Skeletal muscle tissue (tissue), 4 donors: ENCODE measurements around the gene ATP9A. TPM values are rescaled to one million over a fixed set of nuclear protein-coding genes. Genes with fewer than 3 reads are reported as not detected.

Experiments
- H3K27ac ChIP-seq: one replicate; pipeline ENCODE4 v1.7.0; 2013; ENCODE audit warnings: mild to moderate bottlenecking, low read depth, low read length, inconsistent platforms
- H3K27me3 ChIP-seq, 3 donors: one replicate each; pipeline ENCODE4 v1.7.0; 2013; ENCODE audit warnings: low read length in 3 of 3; ENCODE audit not compliant: control insufficient read depth in 3 of 3, insufficient read depth in 3 of 3
- H3K36me3 ChIP-seq, 3 donors: one replicate each; pipeline ENCODE4 v1.7.0; 2013; ENCODE audit warnings: low read length in 3 of 3; ENCODE audit not compliant: control insufficient read depth in 3 of 3, insufficient read depth in 3 of 3
- H3K4me1 ChIP-seq, 3 donors: one replicate each; pipeline ENCODE4 v1.7.0; 2013; ENCODE audit warnings: low read length in 3 of 3, mild to moderate bottlenecking in 3 of 3; ENCODE audit not compliant: control insufficient read depth in 3 of 3, insufficient read depth in 3 of 3
- H3K4me3 ChIP-seq, 3 donors: one replicate each; pipeline ENCODE4 v1.7.0; 2013; ENCODE audit warnings: low read length in 3 of 3
- H3K9ac ChIP-seq, 3 donors: one replicate each; pipeline ENCODE4 v1.7.0; 2013; ENCODE audit warnings: low read length in 3 of 3, mild to moderate bottlenecking in 3 of 3, moderate library complexity in 2 of 3, low read depth in 1 of 3
- H3K9me3 ChIP-seq, 3 donors: one replicate each; pipeline ENCODE4 v1.7.0; 2013; ENCODE audit warnings: low read length in 3 of 3; ENCODE audit not compliant: control insufficient read depth in 3 of 3
- total RNA-seq: library from RNA; depleted of rRNA; stranded (reverse); fragments of >200 nt; gene quantifications from one replicate; pipeline ENCODE4 v1.2.3, GENCODE V29; 2014
- donor health status: Osteomylitis.

Gene ATP9A
- total RNA-seq, 1 donor from 2014 or later = 56.4 TPM

GRCh38 chr20:51579137-51579536 is 189.1 kb downstream of the ATP9A start:
- Histone ChIP-seq H3K4me3 (no peak overlapping the region), H3K9me3 (peaks cover 0 to 3% (median 0%) of the 10 kb centered on the region in 3 donors), H3K9ac (no peak overlapping the region), H3K27ac (no peak overlapping the region), H3K4me1 (no peaks in the 10 kb centered on the region), H3K36me3 (no peaks in the 10 kb centered on the region), H3K27me3 (no peaks in the 10 kb centered on the region)

- no peak overlapping the region for H3K4me3 ChIP-seq
- H3K27ac ChIP-seq = no peak overlapping the region
- H3K9ac ChIP-seq = no peak overlapping the region
- peaks cover 6 to 8% (median 6%) of the 10 kb centered on the region in 3 donors for H3K4me1 ChIP-seq
- no peaks in the 10 kb centered on the region for H3K36me3 ChIP-seq
- no peaks in the 10 kb centered on the region for H3K27me3 ChIP-seq
- peaks cover 0 to 3% (median 0%) of the 10 kb centered on the region in 3 donors for H3K9me3 ChIP-seq
Observed at GRCh38 chr20:51578145-51578459, 190.1 kb downstream of the ATP9A start.

DNA sequence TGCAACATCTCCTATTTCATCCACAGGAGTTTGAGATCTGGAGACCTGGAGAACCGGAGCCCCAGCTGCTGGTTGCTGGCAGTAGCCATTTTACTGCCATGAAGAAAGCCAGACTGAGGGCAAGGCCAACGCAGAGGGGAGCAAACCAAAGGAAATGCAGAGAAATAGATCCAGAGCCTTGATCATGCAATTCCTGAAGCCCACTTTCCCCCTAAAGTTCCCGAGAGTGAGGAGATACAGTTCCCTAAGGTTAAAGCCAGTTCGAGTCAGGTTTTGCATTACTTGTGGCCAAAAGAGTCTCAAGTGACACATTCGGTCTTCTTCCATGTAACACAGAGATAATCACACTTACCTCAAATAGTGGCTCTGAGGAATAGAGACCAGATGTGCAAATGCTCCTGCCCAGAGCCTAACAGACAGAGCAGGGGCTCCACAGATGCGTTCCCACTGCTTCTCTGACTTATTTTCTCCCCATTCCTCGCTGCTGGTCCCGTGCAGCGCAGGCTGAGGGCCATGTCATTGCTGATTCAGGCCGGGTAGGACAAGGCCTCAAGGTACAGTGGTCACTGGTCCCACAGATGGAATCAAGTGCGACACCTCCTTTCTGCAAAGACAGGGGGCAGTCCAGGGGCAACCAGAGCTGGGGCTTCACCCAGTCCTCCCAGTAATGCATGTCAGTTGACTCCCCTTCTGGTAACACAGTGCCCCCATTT is 190.6 kb downstream of the ATP9A start:
- no peaks in the 10 kb centered on the region for H3K27me3 ChIP-seq
- H3K9ac ChIP-seq = no peak overlapping the region
- no peak overlapping the region for H3K27ac ChIP-seq

DNA sequence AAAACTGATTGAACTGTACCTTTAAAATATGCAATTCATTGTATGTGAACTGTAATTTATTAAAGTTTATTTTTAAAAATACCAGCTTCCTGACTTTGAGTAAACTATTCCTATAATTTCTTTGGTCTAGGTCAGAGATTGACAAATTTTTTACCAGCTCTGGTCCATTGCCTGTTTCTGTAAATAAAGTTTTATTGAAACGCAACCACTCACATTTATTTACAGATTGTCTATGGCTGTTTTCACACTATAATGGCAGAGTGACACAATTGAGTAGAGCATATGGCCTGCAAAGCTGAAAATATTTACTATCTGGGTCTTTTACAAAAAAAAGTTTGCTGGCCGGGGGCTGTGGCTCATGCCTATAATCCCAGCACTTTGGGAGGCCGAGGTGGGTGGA is 192.7 kb downstream of the ATP9A start:
- Histone ChIP-seq H3K36me3 (no peaks in the 10 kb centered on the region), H3K9ac (no peak overlapping the region), H3K27me3 (no peaks in the 10 kb centered on the region), H3K4me1 (peaks cover 16 to 18% (median 17%) of the 10 kb centered on the region in 3 donors), H3K27ac (no peak overlapping the region), H3K9me3 (peaks cover 0 to 3% (median 0%) of the 10 kb centered on the region in 3 donors), H3K4me3 (no peak overlapping the region)

More for the DNA sequence above, 190.6 kb downstream of the ATP9A start:
- peaks cover 6 to 8% (median 6%) of the 10 kb centered on the region in 3 donors for H3K4me1 ChIP-seq
- no peaks in the 10 kb centered on the region for H3K36me3 ChIP-seq
- H3K9me3 ChIP-seq = peaks cover 0 to 3% (median 0%) of the 10 kb centered on the region in 3 donors
- no peak overlapping the region for H3K4me3 ChIP-seq

- no peak overlapping the region for H3K27ac ChIP-seq
Observed at GRCh38 chr20:51574248-51575033, 193.7 kb downstream of the ATP9A start.

DNA sequence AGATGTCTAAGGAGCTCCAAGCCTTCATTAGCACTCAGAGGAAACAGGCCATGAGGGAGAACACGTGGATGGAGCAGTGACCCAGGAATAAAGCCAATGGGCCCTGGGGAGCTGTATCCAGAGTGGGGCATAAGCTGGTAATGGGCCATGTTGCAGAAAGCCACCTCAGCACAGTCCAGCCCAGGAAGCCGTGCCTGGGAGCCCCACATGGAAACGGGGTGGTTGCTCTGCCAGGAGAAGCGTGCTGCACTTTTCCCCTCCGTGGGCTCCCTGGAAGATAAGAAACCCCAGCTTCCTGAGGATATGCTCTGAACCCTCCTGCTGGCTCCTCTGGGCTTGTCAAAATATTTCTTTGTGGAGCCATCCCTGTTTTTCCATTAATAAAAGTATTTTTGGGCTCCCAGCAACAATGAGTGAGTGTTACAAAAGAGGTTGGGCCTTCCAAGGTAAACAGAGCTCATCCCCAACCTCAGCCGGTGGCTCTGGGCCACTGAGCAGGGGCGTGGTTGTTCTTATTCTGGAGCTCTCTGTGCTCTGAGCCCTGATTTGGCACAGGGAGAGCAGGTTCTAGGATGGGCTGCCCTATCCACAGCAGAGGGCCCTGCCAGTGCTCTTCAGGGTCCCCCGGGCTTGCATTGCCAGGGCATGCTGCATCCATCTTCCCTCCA is 194.5 kb downstream of the ATP9A start:
- Histone ChIP-seq H3K27me3 (no peaks in the 10 kb centered on the region), H3K9me3 (peaks cover 0 to 3% (median 0%) of the 10 kb centered on the region in 3 donors), H3K27ac (no peak overlapping the region), H3K36me3 (no peaks in the 10 kb centered on the region), H3K9ac (peak overlapping the region in 1 of 3 donors; percentile 45), H3K4me1 (peaks cover 24 to 25% (median 25%) of the 10 kb centered on the region in 3 donors), H3K4me3 (peak overlapping the region in 1 of 3 donors; percentile 22)

More at GRCh38 chr20:51574248-51575033, 193.7 kb downstream of the ATP9A start:
- Histone ChIP-seq H3K9me3 (peaks cover 0 to 3% (median 0%) of the 10 kb centered on the region in 3 donors), H3K9ac (no peak overlapping the region), H3K4me3 (no peak overlapping the region), H3K27me3 (no peaks in the 10 kb centered on the region), H3K4me1 (peaks cover 24 to 25% (median 25%) of the 10 kb centered on the region in 3 donors), H3K36me3 (no peaks in the 10 kb centered on the region)

- Histone ChIP-seq H3K27me3 (no peaks in the 10 kb centered on the region), H3K9ac (no peak overlapping the region), H3K27ac (peak overlapping the region; percentile 93), H3K9me3 (peaks cover 0 to 3% (median 0%) of the 10 kb centered on the region in 3 donors), H3K4me3 (no peak overlapping the region), H3K4me1 (peaks cover 24 to 25% (median 25%) of the 10 kb centered on the region in 3 donors), H3K36me3 (no peaks in the 10 kb centered on the region)
Observed at GRCh38 chr20:51571460-51571794, 196.8 kb downstream of the ATP9A start.

DNA sequence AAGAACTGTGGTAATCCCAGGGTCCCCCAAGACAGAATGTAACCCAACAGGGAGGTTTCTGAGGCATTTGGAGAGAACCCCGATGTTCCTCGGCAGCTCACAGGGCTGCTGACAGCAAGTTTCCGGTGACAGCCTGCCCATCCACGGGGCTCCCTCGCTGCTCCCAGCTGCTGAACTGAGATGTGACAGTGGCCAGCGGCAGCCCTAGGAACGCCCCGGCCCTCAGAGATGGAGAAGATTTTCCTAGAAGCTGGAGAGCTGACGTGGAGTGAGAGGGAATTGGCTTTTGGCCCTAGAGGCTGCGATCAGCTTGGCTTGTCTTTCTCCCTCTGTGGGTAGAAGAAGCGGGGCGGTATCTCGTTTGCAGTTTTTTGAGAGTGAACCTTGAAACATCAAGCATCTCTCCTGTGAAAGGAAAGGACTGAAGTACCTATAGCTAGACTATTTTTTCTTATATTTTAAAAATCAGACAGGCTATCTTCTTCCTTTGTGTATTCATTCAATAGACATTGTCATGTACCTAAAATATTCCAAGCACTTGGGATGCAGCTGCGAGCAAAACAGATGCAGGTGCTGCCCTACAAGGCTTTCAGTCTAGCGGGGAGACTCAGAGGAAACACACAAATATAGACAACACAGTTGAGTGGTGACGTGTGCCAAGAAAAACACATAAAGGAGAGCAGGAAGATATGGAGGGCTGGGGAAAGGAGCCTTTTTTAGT is 197.3 kb downstream of the ATP9A start:
- H3K36me3 ChIP-seq = no peaks in the 10 kb centered on the region
- no peaks in the 10 kb centered on the region for H3K27me3 ChIP-seq
- peak overlapping the region; percentile 17 to 72 (median 58) for H3K4me3 ChIP-seq
- H3K27ac ChIP-seq = peak overlapping the region; percentile 93
- peaks cover 0 to 3% (median 0%) of the 10 kb centered on the region in 3 donors for H3K9me3 ChIP-seq
- peaks cover 25 to 27% (median 26%) of the 10 kb centered on the region in 3 donors for H3K4me1 ChIP-seq
- H3K9ac ChIP-seq = peak overlapping the region; percentile 63 to 83 (median 67)
